K562 (cell line): ENCODE results near the gene YES1. TPM values are rescaled to one million over a fixed set of nuclear protein-coding genes. Genes with fewer than 3 reads are reported as not detected.

Source experiments
- CHD1 ChIP-seq: fragments of 200-600 bp; sonication (generic); IDR thresholded peaks from one replicate; pipeline ENCODE4 v1.6.1; 2012; ENCODE audit warnings: mild to moderate bottlenecking, moderate library complexity, low read length, inconsistent platforms
- ETV1 ChIP-seq: fragments of 450-650 bp; conservative IDR thresholded peaks from 2 replicates; pipeline ENCODE4 v1.6.1; 2016; ENCODE audit warnings: missing genetic modification characterization, control low read depth, low read depth, missing compliant biosample characterization
- HDAC1 ChIP-seq, 2 experiments: fragments of 450-650 bp; IDR thresholded peaks; 2 replicates each; pipeline ENCODE4 v1.6.1; 2016 to 2017; ENCODE audit warnings: inconsistent platforms in 1 of 2, mild to moderate bottlenecking in 1 of 2, moderate library complexity in 1 of 2
- HDAC8 ChIP-seq: fragments of 450-650 bp; IDR thresholded peaks from 2 replicates; pipeline ENCODE4 v1.6.1; 2016; ENCODE audit warnings: mild to moderate bottlenecking, missing genetic modification characterization, moderate library complexity, missing compliant biosample characterization
- HNRNPUL1 ChIP-seq: fragments of 200-400 bp; formaldehyde crosslinking; IDR thresholded peaks from 2 replicates; pipeline ENCODE4 v1.6.1; 2017; ENCODE audit warnings: low read length
- LCOR ChIP-seq: sonication (generic); formaldehyde crosslinking; IDR thresholded peaks from 2 replicates; pipeline ENCODE4 v1.8.0; 2022; ENCODE audit warnings: mild to moderate bottlenecking, missing genetic modification reagents
- MEF2A ChIP-seq: IDR thresholded peaks from 2 replicates; pipeline ENCODE4 v1.6.1; 2011; ENCODE audit warnings: low read depth, mild to moderate bottlenecking, low read length, moderate library complexity; ENCODE audit not compliant: control insufficient read depth
- POLR2G ChIP-seq: fragments of 200-400 bp; formaldehyde crosslinking; IDR thresholded peaks from 2 replicates; pipeline ENCODE4 v1.6.1; 2017; ENCODE audit warnings: low read depth, mild to moderate bottlenecking, antibody characterized with exemption, low read length, moderate library complexity
- POLR2H ChIP-seq: IDR thresholded peaks from 2 replicates; pipeline ENCODE4 v1.6.1; 2016; ENCODE audit warnings: missing genetic modification characterization, low read depth, mild to moderate bottlenecking, control low read depth, missing compliant biosample characterization, moderate library complexity
- SMARCC2 ChIP-seq: fragments of 450-650 bp; IDR thresholded peaks from 2 replicates; pipeline ENCODE4 v1.6.1; 2017; ENCODE audit warnings: antibody characterized with exemption, moderate library complexity, mild to moderate bottlenecking, low read depth
- TBL1XR1 ChIP-seq, 2 experiments: IDR thresholded peaks; 2 replicates each; pipeline ENCODE4 v1.6.1; 2012; ENCODE audit warnings: improper control_type of control experiment in 2 of 2, low read length in 2 of 2, mild to moderate bottlenecking in 1 of 2
- XRCC5 ChIP-seq: fragments of 200-400 bp; formaldehyde crosslinking; IDR thresholded peaks from 2 replicates; pipeline ENCODE4 v1.6.1; 2017; ENCODE audit warnings: low read depth, mild to moderate bottlenecking, low read length
- ZNF282 ChIP-seq: sonication (generic); formaldehyde crosslinking; IDR thresholded peaks from 2 replicates; pipeline ENCODE4 v1.8.1; 2023; ENCODE audit warnings: missing genetic modification reagents
- ZNF589 ChIP-seq: fragments of 200-800 bp; sonication (Bioruptor generic); IDR thresholded peaks from 2 replicates; pipeline ENCODE4 v1.6.1; 2016; ENCODE audit warnings: low read depth, missing genetic modification characterization, missing compliant biosample characterization
- ZNF766 ChIP-seq: fragments of 200-800 bp; sonication (Bioruptor generic); conservative IDR thresholded peaks from 2 replicates; pipeline ENCODE4 v1.6.1; 2016; ENCODE audit warnings: missing genetic modification characterization, missing compliant biosample characterization
- ZNF79 ChIP-seq: fragments of 250-450 bp; sonication (Bioruptor Pico); IDR thresholded peaks from 2 replicates; pipeline ENCODE4 v1.4.0; 2020; ENCODE audit warnings: low read depth, mild to moderate bottlenecking, moderate library complexity
- polyA plus RNA-seq, 8 experiments: library from polyadenylated mRNA; depleted of rRNA in 4 of 8; stranded (reverse) in 5 of 8; unstranded in 3 of 8; fragments of >200 nt; fragmentation: Nextera tagmentation in 2 of 8; fragmentation: Illumina TruSeq in 1 of 8; extraction: Ambion mirVana in 2 of 8; extraction: Trizol in 1 of 8; gene quantifications; 2 replicates each; pipeline versions ENCODE4 v1.2.1 to v1.2.3, GENCODE V29; 2011 to 2014; ENCODE audit warnings: inconsistent platforms in 1 of 8, missing spikeins in 1 of 8
- total RNA-seq, 7 experiments: library from RNA; depleted of rRNA in 6 of 7; stranded (reverse); fragments of >200 nt in 6 of 7; fragmentation: Illumina TruSeq in 2 of 7; extraction: Trizol in 2 of 7; gene quantifications; 2 replicates each; pipeline versions ENCODE4 v1.2.1 to v1.2.3, GENCODE V29; 2011 to 2021; ENCODE audit warnings: low replicate concordance in 1 of 7
- TF ChIP-seq, protein P1 (sequence below): fragments of 450-650 bp; IDR thresholded peaks from 2 replicates; pipeline ENCODE4 v1.7.1; 2018; ENCODE audit warnings: mild to moderate bottlenecking, low read depth; ENCODE audit not compliant: partially characterized antibody
- TF ChIP-seq, protein P2 (sequence below): fragments of 250-450 bp; sonication (Bioruptor Pico); IDR thresholded peaks from 2 replicates; pipeline ENCODE4 v1.5.0; 2021
- TF ChIP-seq, protein P3 (sequence below): fragments of 250-450 bp; sonication (Bioruptor Pico); IDR thresholded peaks from 2 replicates; pipeline ENCODE4 v1.5.0; 2021
- TF ChIP-seq, protein P4 (sequence below): fragments of 250-450 bp; sonication (Bioruptor Pico); IDR thresholded peaks from 2 replicates; pipeline ENCODE4 v1.9.0; 2021; ENCODE audit warnings: mild to moderate bottlenecking, inconsistent platforms

YES1 gene
- total and polyA plus RNA-seq, 9 of the 15 experiments (the other 6 are each of a cell fraction or from before 2014, with no cell fraction given) = 37.2 to 115 (median 77.7) TPM

DNA sequence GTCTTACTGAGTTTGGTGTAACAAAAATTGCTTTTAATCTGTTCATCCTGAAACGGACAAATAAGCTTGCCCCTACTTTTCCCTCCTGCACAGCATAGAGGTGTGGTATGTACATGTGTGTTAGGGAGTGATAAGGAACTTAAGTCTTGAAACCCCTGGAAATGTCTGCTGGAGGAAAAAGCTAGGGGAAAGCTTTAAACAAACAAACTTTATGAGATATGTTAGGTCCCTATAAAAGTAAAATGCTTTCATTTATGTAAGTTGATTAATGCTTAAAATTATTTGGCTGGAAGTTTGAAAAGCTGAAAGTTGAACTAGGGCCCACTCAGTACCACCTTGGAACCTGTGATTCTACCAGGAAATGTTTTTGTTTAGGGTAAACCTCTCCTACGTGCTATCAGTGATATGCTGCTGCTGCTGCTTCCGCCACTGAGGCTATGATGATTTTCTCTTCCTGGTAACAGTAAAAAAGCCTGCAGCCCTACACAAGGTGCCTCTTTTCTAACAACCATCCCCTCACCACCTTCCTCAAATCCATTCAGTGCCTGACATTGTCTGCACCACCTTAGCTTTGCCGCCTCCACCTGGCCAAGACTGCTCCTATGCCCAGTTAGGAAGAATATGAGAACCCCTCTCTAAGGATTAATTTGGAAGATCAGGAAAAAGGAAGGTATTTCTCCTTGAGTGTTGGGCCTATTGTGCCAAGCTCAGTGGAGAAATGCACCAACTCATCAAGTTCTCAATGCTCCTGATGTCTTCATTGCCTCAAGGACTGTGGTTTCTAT lies 2.5 kb upstream of the YES1 start (continued):
- no peak for TF ChIP-seq POLR2H (tag)
- TF ChIP-seq, protein P1, sequence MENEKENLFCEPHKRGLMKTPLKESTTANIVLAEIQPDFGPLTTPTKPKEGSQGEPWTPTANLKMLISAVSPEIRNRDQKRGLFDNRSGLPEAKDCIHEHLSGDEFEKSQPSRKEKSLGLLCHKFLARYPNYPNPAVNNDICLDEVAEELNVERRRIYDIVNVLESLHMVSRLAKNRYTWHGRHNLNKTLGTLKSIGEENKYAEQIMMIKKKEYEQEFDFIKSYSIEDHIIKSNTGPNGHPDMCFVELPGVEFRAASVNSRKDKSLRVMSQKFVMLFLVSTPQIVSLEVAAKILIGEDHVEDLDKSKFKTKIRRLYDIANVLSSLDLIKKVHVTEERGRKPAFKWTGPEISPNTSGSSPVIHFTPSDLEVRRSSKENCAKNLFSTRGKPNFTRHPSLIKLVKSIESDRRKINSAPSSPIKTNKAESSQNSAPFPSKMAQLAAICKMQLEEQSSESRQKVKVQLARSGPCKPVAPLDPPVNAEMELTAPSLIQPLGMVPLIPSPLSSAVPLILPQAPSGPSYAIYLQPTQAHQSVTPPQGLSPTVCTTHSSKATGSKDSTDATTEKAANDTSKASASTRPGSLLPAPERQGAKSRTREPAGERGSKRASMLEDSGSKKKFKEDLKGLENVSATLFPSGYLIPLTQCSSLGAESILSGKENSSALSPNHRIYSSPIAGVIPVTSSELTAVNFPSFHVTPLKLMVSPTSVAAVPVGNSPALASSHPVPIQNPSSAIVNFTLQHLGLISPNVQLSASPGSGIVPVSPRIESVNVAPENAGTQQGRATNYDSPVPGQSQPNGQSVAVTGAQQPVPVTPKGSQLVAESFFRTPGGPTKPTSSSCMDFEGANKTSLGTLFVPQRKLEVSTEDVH = peak; percentile 40
- TF ChIP-seq ETV1 (tag) = peak; percentile 80
- no peak; the same call in 1 of the 2 replicates for TF ChIP-seq XRCC5
- TF ChIP-seq, protein P2, sequence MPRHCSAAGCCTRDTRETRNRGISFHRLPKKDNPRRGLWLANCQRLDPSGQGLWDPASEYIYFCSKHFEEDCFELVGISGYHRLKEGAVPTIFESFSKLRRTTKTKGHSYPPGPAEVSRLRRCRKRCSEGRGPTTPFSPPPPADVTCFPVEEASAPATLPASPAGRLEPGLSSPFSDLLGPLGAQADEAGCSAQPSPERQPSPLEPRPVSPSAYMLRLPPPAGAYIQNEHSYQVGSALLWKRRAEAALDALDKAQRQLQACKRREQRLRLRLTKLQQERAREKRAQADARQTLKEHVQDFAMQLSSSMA (CRISPR knock-in tag) = no peak
- TF ChIP-seq SMARCC2 = peak; percentile 93
- TF ChIP-seq CHD1 = peak; percentile 65
- peak; percentile 84 for TF ChIP-seq ZNF766 (CRISPR knock-in tag)
- peak; percentile 56 for TF ChIP-seq POLR2G
- peak; percentile 49; the same call in 1 of the 2 replicates for TF ChIP-seq ZNF589 (CRISPR knock-in tag)
- no peak for TF ChIP-seq HDAC8 (tag)
- no peak for TF ChIP-seq MEF2A
- TF ChIP-seq, protein P3, sequence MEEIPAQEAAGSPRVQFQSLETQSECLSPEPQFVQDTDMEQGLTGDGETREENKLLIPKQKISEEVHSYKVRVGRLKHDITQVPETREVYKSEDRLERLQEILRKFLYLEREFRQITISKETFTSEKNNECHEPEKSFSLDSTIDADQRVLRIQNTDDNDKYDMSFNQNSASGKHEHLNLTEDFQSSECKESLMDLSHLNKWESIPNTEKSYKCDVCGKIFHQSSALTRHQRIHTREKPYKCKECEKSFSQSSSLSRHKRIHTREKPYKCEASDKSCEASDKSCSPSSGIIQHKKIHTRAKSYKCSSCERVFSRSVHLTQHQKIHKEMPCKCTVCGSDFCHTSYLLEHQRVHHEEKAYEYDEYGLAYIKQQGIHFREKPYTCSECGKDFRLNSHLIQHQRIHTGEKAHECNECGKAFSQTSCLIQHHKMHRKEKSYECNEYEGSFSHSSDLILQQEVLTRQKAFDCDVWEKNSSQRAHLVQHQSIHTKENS = no peak
- TF ChIP-seq, protein P4, sequence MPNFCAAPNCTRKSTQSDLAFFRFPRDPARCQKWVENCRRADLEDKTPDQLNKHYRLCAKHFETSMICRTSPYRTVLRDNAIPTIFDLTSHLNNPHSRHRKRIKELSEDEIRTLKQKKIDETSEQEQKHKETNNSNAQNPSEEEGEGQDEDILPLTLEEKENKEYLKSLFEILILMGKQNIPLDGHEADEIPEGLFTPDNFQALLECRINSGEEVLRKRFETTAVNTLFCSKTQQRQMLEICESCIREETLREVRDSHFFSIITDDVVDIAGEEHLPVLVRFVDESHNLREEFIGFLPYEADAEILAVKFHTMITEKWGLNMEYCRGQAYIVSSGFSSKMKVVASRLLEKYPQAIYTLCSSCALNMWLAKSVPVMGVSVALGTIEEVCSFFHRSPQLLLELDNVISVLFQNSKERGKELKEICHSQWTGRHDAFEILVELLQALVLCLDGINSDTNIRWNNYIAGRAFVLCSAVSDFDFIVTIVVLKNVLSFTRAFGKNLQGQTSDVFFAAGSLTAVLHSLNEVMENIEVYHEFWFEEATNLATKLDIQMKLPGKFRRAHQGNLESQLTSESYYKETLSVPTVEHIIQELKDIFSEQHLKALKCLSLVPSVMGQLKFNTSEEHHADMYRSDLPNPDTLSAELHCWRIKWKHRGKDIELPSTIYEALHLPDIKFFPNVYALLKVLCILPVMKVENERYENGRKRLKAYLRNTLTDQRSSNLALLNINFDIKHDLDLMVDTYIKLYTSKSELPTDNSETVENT = no peak
- no peak for TF ChIP-seq ZNF282 (CRISPR knock-in tag)
- TF ChIP-seq ZNF79 (CRISPR knock-in tag) = no peak
- TF ChIP-seq LCOR (CRISPR knock-in tag) = peak; percentile 72
- TF ChIP-seq HNRNPUL1 = no peak
- peak in 1 of 2 experiments; percentile 47; a peak in 1 of 4 replicates for TF ChIP-seq HDAC1 (IDR thresholded peaks at IDR 0.05)
- TF ChIP-seq TBL1XR1 (IDR thresholded peaks at IDR 0.05; ENCODE audit: low read length in 2 of 2) = peak in 1 of 2 experiments; percentile 9; a peak in 2 of 4 replicates
